Measurements from ENCODE around the gene RDH16.

GRCh38 chr12:56998981-56999380 is 41.6 kb upstream of the RDH16 start:
- TF ChIP-seq JUN (IDR thresholded peaks at IDR 0.05; ENCODE audit: borderline replicate concordance, insufficient read depth, insufficient read length, low read depth) (no peak), MAX (IDR thresholded peaks at IDR 0.05; ENCODE audit: insufficient read depth, insufficient read length) (no peak), CTCF (IDR thresholded peaks at IDR 0.05; ENCODE audit: extremely low read depth in 1 of 2, insufficient read depth in 1 of 2, low read depth in 1 of 2, low read length in 2 of 2) (no peak), POLR2AphosphoS5 (IDR thresholded peaks at IDR 0.05; ENCODE audit: insufficient read depth, low read depth, low read length) (no peak), POLR2A (IDR thresholded peaks at IDR 0.05; ENCODE audit: low read depth, low read length) (no peak), EZH2 (IDR thresholded peaks at IDR 0.05; ENCODE audit: borderline replicate concordance, low read depth, low read length, severe bottlenecking) (no peak), MYC (IDR thresholded peaks at IDR 0.05; ENCODE audit: low read depth, low read length) (no peak), GATA2 (IDR thresholded peaks at IDR 0.05; ENCODE audit: insufficient read depth, insufficient read length, low read depth, low read length) (no peak), FOS (IDR thresholded peaks at IDR 0.05; ENCODE audit: borderline replicate concordance, insufficient read depth, low read length) (no peak)
